GM20000 (cell line): ENCODE data around the gene BEST1.

ENCODE experiments used
- DNase-seq: peaks from one replicate; pipeline ENCODE4 v3.0.0; 2012; ENCODE audit warnings: low spot score
- TF ChIP-seq, protein P1 (sequence below): IDR thresholded peaks from 2 replicates; pipeline ENCODE4 v1.5.1; 2012; ENCODE audit warnings: mild to moderate bottlenecking, control low read depth; ENCODE audit errors: extremely low read depth, missing control alignments

Gene BEST1

DNA sequence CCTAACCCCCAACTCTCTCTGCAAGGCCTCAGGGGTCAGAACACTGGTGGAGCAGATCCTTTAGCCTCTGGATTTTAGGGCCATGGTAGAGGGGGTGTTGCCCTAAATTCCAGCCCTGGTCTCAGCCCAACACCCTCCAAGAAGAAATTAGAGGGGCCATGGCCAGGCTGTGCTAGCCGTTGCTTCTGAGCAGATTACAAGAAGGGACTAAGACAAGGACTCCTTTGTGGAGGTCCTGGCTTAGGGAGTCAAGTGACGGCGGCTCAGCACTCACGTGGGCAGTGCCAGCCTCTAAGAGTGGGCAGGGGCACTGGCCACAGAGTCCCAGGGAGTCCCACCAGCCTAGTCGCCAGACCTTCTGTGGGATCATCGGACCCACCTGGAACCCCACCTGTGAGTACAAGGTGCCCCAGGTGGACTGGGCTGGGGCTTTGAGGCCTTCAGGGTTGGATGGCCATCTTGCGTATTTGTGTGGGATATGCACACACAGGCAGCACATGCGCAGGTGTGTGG, at the start of gene BEST1:
Gene BEST1 (plus strand): TSS at position 317 of the 513 bp plus-strand sequence. CDS start 1,456 bp downstream, outside the sequence.
- TF ChIP-seq, protein P1, sequence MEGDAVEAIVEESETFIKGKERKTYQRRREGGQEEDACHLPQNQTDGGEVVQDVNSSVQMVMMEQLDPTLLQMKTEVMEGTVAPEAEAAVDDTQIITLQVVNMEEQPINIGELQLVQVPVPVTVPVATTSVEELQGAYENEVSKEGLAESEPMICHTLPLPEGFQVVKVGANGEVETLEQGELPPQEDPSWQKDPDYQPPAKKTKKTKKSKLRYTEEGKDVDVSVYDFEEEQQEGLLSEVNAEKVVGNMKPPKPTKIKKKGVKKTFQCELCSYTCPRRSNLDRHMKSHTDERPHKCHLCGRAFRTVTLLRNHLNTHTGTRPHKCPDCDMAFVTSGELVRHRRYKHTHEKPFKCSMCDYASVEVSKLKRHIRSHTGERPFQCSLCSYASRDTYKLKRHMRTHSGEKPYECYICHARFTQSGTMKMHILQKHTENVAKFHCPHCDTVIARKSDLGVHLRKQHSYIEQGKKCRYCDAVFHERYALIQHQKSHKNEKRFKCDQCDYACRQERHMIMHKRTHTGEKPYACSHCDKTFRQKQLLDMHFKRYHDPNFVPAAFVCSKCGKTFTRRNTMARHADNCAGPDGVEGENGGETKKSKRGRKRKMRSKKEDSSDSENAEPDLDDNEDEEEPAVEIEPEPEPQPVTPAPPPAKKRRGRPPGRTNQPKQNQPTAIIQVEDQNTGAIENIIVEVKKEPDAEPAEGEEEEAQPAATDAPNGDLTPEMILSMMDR, result no peak
- DNase-seq, result no peak

DNA sequence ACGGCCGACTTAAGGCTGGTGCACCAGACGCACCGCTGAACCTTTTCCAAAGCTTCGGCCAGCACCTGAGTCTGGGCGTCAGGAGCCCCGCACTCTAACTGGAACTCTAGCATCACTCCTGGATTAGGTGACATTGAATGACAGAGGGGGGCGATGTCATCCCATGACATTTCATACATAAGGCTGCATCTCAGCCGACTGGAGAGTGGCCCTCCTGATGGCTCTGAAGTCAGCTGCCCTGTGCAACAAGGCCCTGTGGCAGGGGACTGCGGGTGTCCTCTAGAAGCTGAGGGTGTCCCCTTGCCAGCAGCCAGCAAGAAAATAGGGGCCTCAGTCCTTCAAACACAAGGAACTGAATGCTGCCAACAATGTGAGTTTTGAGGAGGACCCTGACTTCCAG, 48.8 kb upstream of the BEST1 start:
- TF ChIP-seq, protein P1, result no peak
- no peak for DNase-seq

DNA sequence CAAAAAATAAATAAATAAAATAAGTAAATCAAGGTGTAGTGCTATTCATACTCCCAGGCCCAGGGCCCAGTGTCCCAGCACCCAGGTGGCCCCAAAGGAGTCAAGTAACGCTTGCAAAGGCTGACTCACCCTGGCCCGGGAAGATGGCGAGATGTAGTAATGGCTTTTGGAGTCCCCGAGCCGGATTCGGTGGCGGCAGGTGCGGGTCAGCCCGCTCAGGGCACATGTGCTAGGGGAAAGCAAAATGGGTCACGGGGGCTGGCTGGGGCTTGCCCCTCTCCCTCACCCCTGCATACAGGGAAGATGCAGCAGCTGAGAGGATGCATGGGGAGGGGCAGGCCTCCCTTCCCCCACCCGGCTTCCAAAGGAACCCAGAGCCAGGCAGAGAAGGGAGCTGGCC, 47.8 kb upstream of the BEST1 start:
- TF ChIP-seq, protein P1, result no peak
- DNase-seq, result no peak

DNA sequence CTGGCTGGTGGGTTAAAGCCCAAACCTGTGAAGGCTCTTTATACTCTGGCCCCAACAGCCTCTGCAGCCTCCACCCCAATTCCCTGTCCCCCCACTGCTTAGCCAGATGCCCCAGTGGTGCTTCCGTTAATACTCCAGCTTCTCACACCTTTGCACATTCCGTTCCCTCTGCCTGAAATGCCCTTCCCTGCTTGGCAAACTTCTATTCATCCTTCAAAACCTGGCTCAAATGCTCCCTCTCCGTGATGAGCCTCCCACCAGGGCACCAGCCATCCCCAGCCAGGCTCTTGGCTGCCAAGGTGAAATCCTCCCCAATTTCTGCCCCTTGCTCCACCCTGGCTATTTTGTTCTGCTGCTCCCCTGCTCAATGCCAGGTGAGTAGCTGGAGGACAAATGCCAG, 46.3 kb upstream of the BEST1 start:
- DNase-seq, result no peak

DNA sequence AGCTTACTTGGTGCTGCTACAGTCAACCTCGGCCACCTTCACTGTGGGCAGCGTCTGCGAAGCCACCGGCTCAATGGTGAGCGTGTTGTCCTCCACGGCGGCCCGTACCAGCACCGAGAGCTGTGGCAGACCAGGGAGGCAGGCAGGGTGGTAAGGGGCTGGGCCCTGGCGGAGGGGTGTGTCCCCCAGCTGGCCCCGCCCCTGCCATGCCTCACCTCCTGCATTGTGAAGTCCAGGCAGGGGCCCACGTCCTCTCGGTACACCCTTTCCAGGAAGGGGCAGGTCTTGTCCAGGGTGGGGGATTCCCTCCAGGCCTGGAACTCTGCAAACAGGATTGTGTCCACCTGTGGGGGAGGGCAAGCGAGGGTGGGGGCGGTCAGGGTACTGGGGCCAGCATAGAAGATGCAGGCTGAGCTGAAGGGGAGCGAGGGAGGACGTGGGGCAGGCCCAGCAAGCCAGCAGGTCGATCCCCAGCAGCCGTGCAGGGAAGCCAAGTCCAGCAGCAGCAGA, 45.6 kb upstream of the BEST1 start:
- TF ChIP-seq, protein P1, result no peak
- no peak for DNase-seq

More for the DNA sequence above, 46.3 kb upstream of the BEST1 start:
- TF ChIP-seq, protein P1, result no peak

DNA sequence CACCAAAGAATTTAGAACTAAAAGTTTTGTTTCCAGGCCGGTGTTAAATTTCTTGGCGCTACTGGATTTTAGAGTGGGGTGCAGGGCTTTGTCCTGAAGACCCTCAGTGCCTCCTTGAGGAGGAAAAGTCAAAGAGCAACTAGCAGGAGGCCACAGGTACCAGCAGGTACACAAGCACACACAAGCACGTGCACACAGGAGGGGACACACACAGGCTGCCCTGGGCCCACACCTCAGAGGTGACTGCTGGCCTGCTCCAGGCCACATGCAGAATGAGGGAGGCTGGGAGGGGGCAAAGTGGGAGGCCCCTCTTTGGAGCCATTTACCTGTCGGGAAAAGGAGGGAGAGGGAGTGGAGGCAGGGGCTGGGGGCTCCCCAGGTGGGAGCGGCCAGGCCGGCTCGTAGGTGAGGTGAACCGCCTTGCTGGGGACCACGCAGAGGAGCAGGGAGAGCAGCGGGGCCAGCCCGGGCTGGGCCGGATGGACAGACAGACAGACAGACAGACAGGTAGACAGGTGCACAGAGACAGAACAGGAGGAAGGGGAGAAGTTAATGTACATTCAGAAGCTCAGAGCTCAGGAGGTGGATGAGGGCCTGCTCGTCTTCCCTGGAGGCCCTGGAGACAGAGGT, 45.0 kb upstream of the BEST1 start:
- no peak for DNase-seq
- TF ChIP-seq, protein P1, result no peak

DNA sequence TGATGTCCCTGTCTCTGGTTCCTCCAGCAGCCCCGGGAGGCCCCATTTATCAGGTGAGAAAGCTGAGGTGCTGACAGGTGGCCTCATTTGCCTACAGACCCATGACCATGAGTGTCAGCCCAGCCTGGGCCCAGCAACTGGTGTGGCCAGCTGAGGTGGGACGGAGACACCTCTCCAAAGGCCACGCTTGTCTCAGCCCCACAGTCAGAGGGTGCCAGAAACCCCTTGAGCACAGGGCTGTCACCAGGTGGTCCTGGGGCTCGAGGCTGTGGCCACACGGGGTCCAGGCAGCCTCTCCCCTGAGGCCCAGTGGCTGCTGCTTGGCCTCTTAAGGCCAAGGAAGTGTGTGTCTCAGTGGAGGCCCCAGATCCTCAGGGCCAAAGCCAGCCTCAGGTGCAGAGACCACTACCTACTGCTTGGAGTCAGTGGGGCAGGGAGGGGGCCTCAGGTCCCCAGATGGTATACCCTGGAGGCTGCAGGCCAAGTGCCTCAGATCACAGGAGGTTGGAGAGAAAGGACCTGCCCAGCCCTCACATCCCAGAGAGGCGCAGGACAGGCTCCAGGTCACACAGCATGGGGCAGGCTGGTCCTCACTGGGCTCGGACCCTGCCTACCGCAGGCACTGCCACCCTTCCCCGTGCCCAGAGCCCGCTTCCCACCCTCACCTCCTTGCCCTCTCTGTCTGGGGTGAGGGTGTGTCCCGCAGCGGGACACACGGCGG, 44.2 kb upstream of the BEST1 start:
- TF ChIP-seq, protein P1, result no peak
- DNase-seq, result no peak
